Stimulated activated naive CD8-positive, alpha-beta T cell treated with anti-CD3 and anti-CD28 coated beads, Interleukin-15, Interleukin-2, amounts not matched to agents 100 ng/mL and 50 ng/mL, for 24 hours (primary cell): ENCODE results near the gene PIP5K1B.

Experiments
- H3K27ac Mint-ChIP-seq: one replicate; pipeline ENCODE4 v1.8.0; 2021; ENCODE audit warnings: mild to moderate bottlenecking, mixed read lengths
- H3K27me3 Mint-ChIP-seq: one replicate; pipeline ENCODE4 v1.8.0; 2021; ENCODE audit warnings: mixed read lengths
- H3K36me3 Mint-ChIP-seq: one replicate; pipeline ENCODE4 v1.8.0; 2021; ENCODE audit warnings: low read depth, mixed read lengths
- H3K4me1 Mint-ChIP-seq: one replicate; pipeline ENCODE4 v1.8.0; 2021; ENCODE audit warnings: low read depth, mixed read lengths
- H3K4me3 Mint-ChIP-seq: one replicate; pipeline ENCODE4 v1.8.0; 2021; ENCODE audit warnings: mild to moderate bottlenecking, mixed read lengths
- H3K9me3 Mint-ChIP-seq: one replicate; pipeline ENCODE4 v1.8.0; 2021; ENCODE audit warnings: mixed read lengths

Gene PIP5K1B

GRCh38 chr9:69054989-69055388 lies 349.9 kb downstream of the PIP5K1B start:
- no peaks in the 10 kb centered on the region for H3K9me3 Mint-ChIP-seq
- no peak overlapping the region for H3K27ac Mint-ChIP-seq
- no peak overlapping the region for H3K4me3 Mint-ChIP-seq
- no peaks in the 10 kb centered on the region for H3K27me3 Mint-ChIP-seq
- peaks cover 42% of the 10 kb centered on the region for H3K36me3 Mint-ChIP-seq
- H3K4me1 Mint-ChIP-seq: no peaks in the 10 kb centered on the region

- Mint-ChIP-seq H3K27ac (no peak overlapping the region), H3K4me3 (no peak overlapping the region), H3K36me3 (peaks cover 45% of the 10 kb centered on the region), H3K4me1 (peaks cover 6% of the 10 kb centered on the region), H3K27me3 (no peaks in the 10 kb centered on the region), H3K9me3 (no peaks in the 10 kb centered on the region)
These were observed 351.3 kb downstream of the PIP5K1B start for GRCh38 chr9:69056191-69056815.

DNA sequence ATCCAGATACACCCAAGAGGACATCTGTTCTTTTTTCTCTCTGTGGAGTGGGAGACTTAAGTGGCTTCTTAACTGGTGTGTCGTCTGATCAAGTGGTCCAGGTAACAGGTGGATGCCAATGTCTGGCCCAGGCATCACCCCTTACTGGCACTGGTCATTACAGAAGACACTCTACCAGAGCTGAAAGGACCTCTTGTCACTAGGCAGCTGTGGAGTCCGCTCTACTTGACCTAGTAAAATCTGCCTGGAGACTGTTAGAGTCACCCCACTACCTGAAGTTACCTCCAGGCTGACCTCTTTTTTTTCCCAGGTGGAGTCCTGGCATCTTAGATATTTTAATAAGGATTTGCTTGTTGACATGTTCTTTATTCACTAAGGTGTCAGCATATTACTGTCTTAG lies 353.1 kb downstream of the PIP5K1B start:
- no peak overlapping the region for H3K27ac Mint-ChIP-seq
- H3K27me3 Mint-ChIP-seq: no peaks in the 10 kb centered on the region
- no peak overlapping the region for H3K4me3 Mint-ChIP-seq
- H3K36me3 Mint-ChIP-seq: peaks cover 44% of the 10 kb centered on the region
- peaks cover 6% of the 10 kb centered on the region for H3K4me1 Mint-ChIP-seq
- H3K9me3 Mint-ChIP-seq: no peaks in the 10 kb centered on the region
